Subcutaneous adipose tissue (tissue), 4 donors: Measurements from ENCODE around the gene APOBEC3G. TPM values are rescaled to one million over a fixed set of nuclear protein-coding genes. Genes with fewer than 3 reads are reported as not detected.

Experiments
- CTCF ChIP-seq: fragments of 450-650 bp; IDR thresholded peaks from one replicate; pipeline ENCODE4 v1.5.1; 2016; ENCODE audit warnings: low read depth, mild to moderate bottlenecking, control low read depth, antibody characterized with exemption, moderate library complexity
- total RNA-seq, 4 donors: library from RNA; depleted of rRNA; stranded (reverse); fragments of >200 nt; gene quantifications; one replicate each; pipeline ENCODE4 v1.1.0, GENCODE V29; 2016

Gene APOBEC3G
- total RNA-seq, 4 donors from 2014 or later = 2.6 to 16.1 (median 8.9) TPM

GRCh38 chr22:39089928-39090327 lies 12.9 kb downstream of the APOBEC3G start:
- no peak for TF ChIP-seq CTCF

GRCh38 chr22:39090426-39091064 lies 13.5 kb downstream of the APOBEC3G start:
- TF ChIP-seq CTCF = no peak

GRCh38 chr22:39091126-39092081 lies 14.3 kb downstream of the APOBEC3G start:
- no peak for TF ChIP-seq CTCF

GRCh38 chr22:39092111-39092862 lies 15.2 kb downstream of the APOBEC3G start:
- no peak for TF ChIP-seq CTCF

GRCh38 chr22:39094717-39095389 lies 17.8 kb downstream of the APOBEC3G start:
- TF ChIP-seq CTCF = no peak

GRCh38 chr22:39095971-39096370 lies 18.9 kb downstream of the APOBEC3G start:
- TF ChIP-seq CTCF = no peak
